WERI-Rb-1 (cell line): ENCODE data around the gene FBXL16.
A peak's percentile ranks its signal among the peaks of the same experiment; 100 is the strongest.

Experiments used
- DNase-seq: peaks from one replicate; pipeline ENCODE4 v3.0.0-alpha.2; 2020
- H3K27ac ChIP-seq: fragments of 250-450 bp; sonication (Bioruptor Pico); 2 replicates; pipeline ENCODE4 v1.5.1; 2020; ENCODE audit warnings: mild to moderate bottlenecking, moderate library complexity
- H3K27me3 ChIP-seq: fragments of 250-450 bp; sonication (Bioruptor Pico); 2 replicates; pipeline ENCODE4 v1.5.1; 2021; ENCODE audit warnings: mild to moderate bottlenecking, low read depth, moderate library complexity; ENCODE audit not compliant: insufficient read depth, severe bottlenecking
- H3K36me3 ChIP-seq: fragments of 250-450 bp; sonication (Bioruptor Pico); 2 replicates; pipeline ENCODE4 v1.5.1; 2020; ENCODE audit warnings: mild to moderate bottlenecking, moderate library complexity
- H3K4me3 ChIP-seq: 2 replicates; pipeline ENCODE4 v1.5.1; 2011; ENCODE audit warnings: low read depth, mild to moderate bottlenecking, control low read depth, low read length
- H3K9me3 ChIP-seq: fragments of 250-450 bp; sonication (Bioruptor Pico); 2 replicates; pipeline ENCODE4 v1.5.1; 2021; ENCODE audit warnings: mild to moderate bottlenecking, moderate library complexity; ENCODE audit not compliant: severe bottlenecking
- CTCF ChIP-seq: IDR thresholded peaks from 2 replicates; pipeline ENCODE4 v1.5.1; 2011; ENCODE audit warnings: low read depth, mild to moderate bottlenecking, control low read depth, inconsistent platforms, low read length

The FBXL16 gene

GRCh38 chr16:727291-727977 is 21.8 kb upstream of the FBXL16 start:
- H3K27me3 ChIP-seq = no peaks in the 10 kb centered on the region
- no peak overlapping the region; the same call in 1 of the 2 replicates for H3K27ac ChIP-seq
- DNase-seq = no peak
- no peaks in the 10 kb centered on the region for H3K9me3 ChIP-seq
- no peak for TF ChIP-seq CTCF
- H3K4me3 ChIP-seq = peak overlapping the region; percentile 71
- peaks cover 7% of the 10 kb centered on the region for H3K36me3 ChIP-seq

- no peaks in the 10 kb centered on the region for H3K27me3 ChIP-seq
- no peaks in the 10 kb centered on the region for H3K9me3 ChIP-seq
- H3K27ac ChIP-seq = no peak within 1 kb of the TSS; the same call in 1 of the 2 replicates
- DNase-seq = peak; percentile 75
- H3K36me3 ChIP-seq = peaks cover 9% of the 10 kb centered on the region
- TF ChIP-seq CTCF = no peak
- peak within 1 kb of the TSS; percentile 71 for H3K4me3 ChIP-seq
These were observed 21.1 kb upstream of the FBXL16 start, which contains the start of the genes CCDC78 and HAGHL for GRCh38 chr16:726438-727290. CCDC78 (minus strand) TSS chr16:726443; CDS start chr16:726367, 76 bp downstream. HAGHL (plus strand) TSS chr16:727106; CDS start chr16:727510, 404 bp downstream.

GRCh38 chr16:726188-726437 is 20.5 kb upstream of the FBXL16 start:
- Histone ChIP-seq H3K36me3 (peaks cover 9% of the 10 kb centered on the region), H3K27me3 (no peaks in the 10 kb centered on the region), H3K4me3 (no peak overlapping the region), H3K9me3 (no peaks in the 10 kb centered on the region), H3K27ac (no peak overlapping the region)
- no peak for TF ChIP-seq CTCF
- no peak for DNase-seq

- DNase-seq = no peak
- Histone ChIP-seq H3K36me3 (peaks cover 9% of the 10 kb centered on the region), H3K4me3 (no peak overlapping the region), H3K27ac (no peak overlapping the region), H3K9me3 (no peaks in the 10 kb centered on the region), H3K27me3 (no peaks in the 10 kb centered on the region)
- no peak for TF ChIP-seq CTCF
These were observed 20.0 kb upstream of the FBXL16 start for GRCh38 chr16:725463-726187.

GRCh38 chr16:725041-725376 is 19.4 kb upstream of the FBXL16 start:
- no peak overlapping the region for H3K27ac ChIP-seq
- DNase-seq = no peak
- no peaks in the 10 kb centered on the region for H3K27me3 ChIP-seq
- peaks cover 6% of the 10 kb centered on the region for H3K36me3 ChIP-seq
- H3K4me3 ChIP-seq = no peak overlapping the region
- TF ChIP-seq CTCF = no peak
- H3K9me3 ChIP-seq = no peaks in the 10 kb centered on the region
